ENCODE results near the gene HPGDS. TPM values are rescaled to one million over a fixed set of nuclear protein-coding genes. Genes with fewer than 3 reads are reported as not detected.
"Not testable (repeated sequence)": the region's sequence is repeated elsewhere in the genome, so short reads cannot be mapped to it uniquely, and the experiment has no call there.

The HPGDS gene
- total and polyA plus RNA-seq, 11 donors: 0.26 to 6.2 (median 0.96) TPM

- H3K4me3 ChIP-seq: no peak overlapping the region
- WGBS, 4 donors: 88 to 96% (median 90%) methylated on average over 5 of the region's 5 CpGs
- no peaks in the 10 kb centered on the region for H3K27me3 ChIP-seq
- TF ChIP-seq POLR2A (IDR thresholded peaks at IDR 0.05) (no peak), CTCF (IDR thresholded peaks at IDR 0.05) (no peak)
- H3K27ac ChIP-seq: no peak overlapping the region
- no peaks in the 10 kb centered on the region for H3K36me3 ChIP-seq
- ATAC-seq (no peak), DNase-seq (no peak)
- intact Hi-C loops (cut with DNase I): loop anchor here in 1 of 10 donors (10.0 kb wide), 1 partner anchor 390 kb away; no protein-coding TSS in a partner anchor
- no peaks in the 10 kb centered on the region for H3K9me3 ChIP-seq
- peaks cover 0 to 42% (median 0%) of the 10 kb centered on the region in 12 donors for H3K4me1 ChIP-seq
These were observed 1.8 kb upstream of the HPGDS start for GRCh38 chr4:94344457-94344856.

GRCh38 chr4:94341481-94342370, 910 bp downstream of the HPGDS start:
- Histone ChIP-seq H3K4me1 (peaks cover 0 to 40% (median 0%) of the 10 kb centered on the region in 12 donors), H3K27me3 (no peaks in the 10 kb centered on the region), H3K27ac (peak overlapping the region in 1 of 12 donors; percentile 19), H3K36me3 (no peaks in the 10 kb centered on the region), H3K4me3 (peak overlapping the region in 2 of 12 donors; percentile 21 to 22), H3K9me3 (no peaks in the 10 kb centered on the region)
- TF ChIP-seq POLR2A (IDR thresholded peaks at IDR 0.05) (no peak), CTCF (IDR thresholded peaks at IDR 0.05) (no peak)
- no peak for DNase-seq
- intact Hi-C loops (cut with DNase I): loop anchor here in 1 of 10 donors (10.0 kb wide), 1 partner anchor 393 kb away; no protein-coding TSS in a partner anchor
- WGBS, 4 donors: 87 to 89% (median 89%) methylated on average over 3 of the region's 3 CpGs
- ATAC-seq: no peak

GRCh38 chr4:94339779-94340178, 2.9 kb downstream of the HPGDS start:
- peaks cover 0 to 21% (median 2%) of the 10 kb centered on the region in 12 donors for H3K4me1 ChIP-seq
- intact Hi-C loops (cut with DNase I): loop anchor here in 2 of 10 donors (10.0 kb wide), 2 partner anchors 385 to 395 kb away; no protein-coding TSS in a partner anchor
- WGBS, 4 donors: 72 to 83% (median 77%) methylated on average over 9 of the region's 9 CpGs
- H3K36me3 ChIP-seq: no peaks in the 10 kb centered on the region
- peak overlapping the region in 1 of 12 donors; percentile 1 for H3K4me3 ChIP-seq
- DNase-seq (no peak), ATAC-seq (peak in 2 of 4 donors; percentile 22 to 42)
- TF ChIP-seq CTCF (IDR thresholded peaks at IDR 0.05) (no peak), POLR2A (IDR thresholded peaks at IDR 0.05) (no peak)
- no peaks in the 10 kb centered on the region for H3K9me3 ChIP-seq
- no peaks in the 10 kb centered on the region for H3K27me3 ChIP-seq
- H3K27ac ChIP-seq: no peak overlapping the region

- H3K4me1 ChIP-seq: peaks cover 0 to 15% (median 9%) of the 10 kb centered on the region in 12 donors
- intact Hi-C loops (cut with DNase I): loop anchor here in 1 of 10 donors (10.0 kb wide), 1 partner anchor 386 kb away; no protein-coding TSS in a partner anchor
- DNase-seq: no peak
- 70 to 74% (median 72%) methylated on average over 4 of the region's 4 CpGs for WGBS, 4 donors
- H3K4me3 ChIP-seq: no peak overlapping the region
- no peak for TF ChIP-seq CTCF (IDR thresholded peaks at IDR 0.05)
- TF ChIP-seq POLR2A (IDR thresholded peaks at IDR 0.05): no peak
- no peak overlapping the region for H3K27ac ChIP-seq
- no peaks in the 10 kb centered on the region for H3K9me3 ChIP-seq
- no peaks in the 10 kb centered on the region for H3K36me3 ChIP-seq
- no peak for ATAC-seq
- no peaks in the 10 kb centered on the region for H3K27me3 ChIP-seq
These were observed 3.8 kb downstream of the HPGDS start for GRCh38 chr4:94338681-94339351.

- not testable (repeated sequence) for DNase-seq, H3K27me3 ChIP-seq, H3K27ac ChIP-seq, H3K9me3 ChIP-seq, ATAC-seq, H3K4me3 ChIP-seq, H3K36me3 ChIP-seq
- peaks cover 0 to 16% (median 7%) of the 10 kb centered on the region in 12 donors for H3K4me1 ChIP-seq
- WGBS, 4 donors: 86 to 92% (median 90%) methylated on average over 5 of the region's 5 CpGs
- intact Hi-C loops (cut with DNase I): loop anchor here in 1 of 10 donors (10.0 kb wide), 1 partner anchor 388 kb away; no protein-coding TSS in a partner anchor
These were observed 5.8 kb downstream of the HPGDS start for GRCh38 chr4:94336791-94337190.

Data from heart left ventricle (tissue), 16 donors.